SU-DHL-6 (cell line): ENCODE data around the gene SLC36A3.
A peak's percentile ranks its signal among the peaks of the same experiment; 100 is the strongest.

Experiments used
- H2AFZ ChIP-seq: fragments of 200-600 bp; sonication (generic); 2 replicates; pipeline ENCODE4 v1.6.1; 2014; ENCODE audit warnings: low read depth, mild to moderate bottlenecking, moderate library complexity, mixed read lengths, antibody characterized with exemption, low read length; ENCODE audit not compliant: severe bottlenecking
- H3F3A ChIP-seq: fragments of 200-600 bp; shearing (Covaris generic); 2 replicates; pipeline ENCODE4 v1.6.0; 2016; ENCODE audit warnings: antibody characterized with exemption, mild to moderate bottlenecking; ENCODE audit not compliant: insufficient read depth
- H3K27ac ChIP-seq: fragments of 200-600 bp; sonication (generic); 2 replicates; pipeline ENCODE4 v1.5.1; 2016; ENCODE audit warnings: low read depth, mild to moderate bottlenecking, low read length, moderate library complexity, mixed read lengths
- H3K27me3 ChIP-seq: fragments of 200-600 bp; sonication (generic), shearing (Covaris generic); 2 replicates; pipeline ENCODE4 v1.6.0; 2014; ENCODE audit warnings: mild to moderate bottlenecking, low read length
- H3K36me3 ChIP-seq: fragments of 200-600 bp; sonication (generic); 2 replicates; pipeline ENCODE4 v1.6.1; 2014; ENCODE audit warnings: mild to moderate bottlenecking, low read length, mixed read lengths
- H3K4me2 ChIP-seq: fragments of 300-600, 200-600 bp; shearing (Covaris generic), sonication (generic); 2 replicates; pipeline ENCODE4 v1.6.0; 2014; ENCODE audit warnings: low read length, low read depth, mild to moderate bottlenecking; ENCODE audit not compliant: poor library complexity, severe bottlenecking
- H3K4me3 ChIP-seq: fragments of 200-600 bp; sonication (generic); 2 replicates; pipeline ENCODE4 v1.5.1; 2014; ENCODE audit warnings: antibody characterized with exemption, low read length, mild to moderate bottlenecking, mixed read lengths; ENCODE audit not compliant: insufficient read depth, poor library complexity, severe bottlenecking
- H3K79me2 ChIP-seq: fragments of 200-600 bp; sonication (generic); 2 replicates; pipeline ENCODE4 v1.6.1; 2014; ENCODE audit warnings: mild to moderate bottlenecking, low read length, moderate library complexity; ENCODE audit not compliant: insufficient read depth
- H3K9ac ChIP-seq: fragments of 200-600 bp; sonication (generic); 2 replicates; pipeline ENCODE4 v1.7.0; 2014; ENCODE audit warnings: mild to moderate bottlenecking, low read length
- H3K9me2 ChIP-seq: fragments of 200-600 bp; sonication (generic); replicated peaks from 2 replicates; pipeline ENCODE4 v1.6.1; 2014; ENCODE audit warnings: low read length; ENCODE audit not compliant: insufficient read depth
- H3K9me3 ChIP-seq: fragments of 200-600 bp; sonication (generic); 2 replicates; pipeline ENCODE4 v1.6.1; 2014; ENCODE audit warnings: low read length, mixed read lengths; ENCODE audit not compliant: insufficient read depth
- H4K20me1 ChIP-seq: fragments of 200-600 bp; sonication (generic); 2 replicates; pipeline ENCODE4 v1.6.1; 2014; ENCODE audit warnings: low read depth, mild to moderate bottlenecking, antibody characterized with exemption, low read length, moderate library complexity, mixed read lengths
- CTCF ChIP-seq: fragments of 200-600 bp; sonication (generic); IDR thresholded peaks from one replicate; pipeline ENCODE4 v1.5.1; 2017; ENCODE audit warnings: antibody characterized with exemption, mild to moderate bottlenecking, low read length, moderate library complexity; ENCODE audit not compliant: insufficient read depth, poor library complexity, severe bottlenecking
- EZH2phosphoT487 ChIP-seq: fragments of 200-600 bp; sonication (generic), shearing (Covaris generic); conservative IDR thresholded peaks from 2 replicates; pipeline ENCODE4 v1.6.1; 2018; ENCODE audit warnings: mild to moderate bottlenecking, antibody characterized with exemption, low read length, moderate library complexity, mixed read lengths

Gene SLC36A3

GRCh38 chr5:151233616-151234085 lies 69.9 kb downstream of the SLC36A3 start:
- no peak overlapping the region for H2AFZ ChIP-seq
- no peaks in the 10 kb centered on the region for H3K9me2 ChIP-seq
- peak overlapping the region; percentile 99 for H3K27ac ChIP-seq
- H3K9ac ChIP-seq = peak overlapping the region; percentile 68
- no peaks in the 10 kb centered on the region for H3K79me2 ChIP-seq
- TF ChIP-seq CTCF (no peak), EZH2phosphoT487 (no peak)
- H3K36me3 ChIP-seq = no peaks in the 10 kb centered on the region
- H3K4me2 ChIP-seq = peak overlapping the region; percentile 62
- H3K27me3 ChIP-seq = no peaks in the 10 kb centered on the region
- peaks cover 71% of the 10 kb centered on the region for H3F3A ChIP-seq
- H4K20me1 ChIP-seq = no peaks in the 10 kb centered on the region
- H3K9me3 ChIP-seq = no peaks in the 10 kb centered on the region
- H3K4me3 ChIP-seq = peak overlapping the region; percentile 27

GRCh38 chr5:151231359-151231758 lies 72.2 kb downstream of the SLC36A3 start:
- Histone ChIP-seq H3K9ac (peak overlapping the region; percentile 24; the same call in 1 of the 2 replicates), H3F3A (peaks cover 67% of the 10 kb centered on the region), H2AFZ (no peak overlapping the region), H3K79me2 (no peaks in the 10 kb centered on the region), H3K9me2 (no peaks in the 10 kb centered on the region), H3K36me3 (no peaks in the 10 kb centered on the region), H3K4me2 (peak overlapping the region; percentile 5), H3K4me3 (no peak overlapping the region), H4K20me1 (no peaks in the 10 kb centered on the region), H3K27ac (peak overlapping the region; percentile 99), H3K27me3 (no peaks in the 10 kb centered on the region), H3K9me3 (no peaks in the 10 kb centered on the region)
- TF ChIP-seq CTCF (no peak), EZH2phosphoT487 (no peak)

- H3K4me3 ChIP-seq = no peak overlapping the region
- H3K9me2 ChIP-seq = no peaks in the 10 kb centered on the region
- H3K4me2 ChIP-seq = no peak overlapping the region
- H3K27me3 ChIP-seq = no peaks in the 10 kb centered on the region
- no peak overlapping the region for H2AFZ ChIP-seq
- no peaks in the 10 kb centered on the region for H3K36me3 ChIP-seq
- no peak overlapping the region for H3K9ac ChIP-seq
- H3K9me3 ChIP-seq = no peaks in the 10 kb centered on the region
- H4K20me1 ChIP-seq = no peaks in the 10 kb centered on the region
- H3F3A ChIP-seq = peaks cover 73% of the 10 kb centered on the region
- H3K79me2 ChIP-seq = no peaks in the 10 kb centered on the region
- peak overlapping the region; percentile 99 for H3K27ac ChIP-seq
- TF ChIP-seq EZH2phosphoT487 = no peak
- no peak for TF ChIP-seq CTCF
Measured at GRCh38 chr5:151230048-151230680, 73.4 kb downstream of the SLC36A3 start.
